Measurements from ENCODE around the gene CYP3A5. TPM values are rescaled to one million over a fixed set of nuclear protein-coding genes. Genes with fewer than 3 reads are reported as not detected.
A peak's percentile ranks its signal among the peaks of the same experiment; 100 is the strongest.
"Not testable (repeated sequence)": the region's sequence is repeated elsewhere in the genome, so short reads cannot be mapped to it uniquely, and the experiment has no call there.

CYP3A5 gene
- total RNA-seq, result 1 to 10 TPM in 3 of 4 donors, under 1 TPM in 1; 0.47 to 5.3 (median 1.9) TPM

GRCh38 chr7:99679400-99680191, at the start of gene CYP3A5:
Gene CYP3A5, minus strand, starts transcription at chr7:99679996. Its CDS starts 100 bp downstream, at chr7:99679896.
- peak; percentile 62 for ATAC-seq
- H3K4me1 ChIP-seq, result peaks cover 0 to 4% (median 0%) of the 10 kb centered on the region in 3 donors
- peak within 1 kb of the TSS in 1 of 4 donors; percentile 48 for H3K27ac ChIP-seq
- WGBS, 2 donors (ENCODE audit: low coverage in 1 of 2), result 47 to 52% methylated on average over 7 to 9 of the region's 10 CpGs
- H3K4me3 ChIP-seq, result peak within 1 kb of the TSS in 1 of 2 donors; percentile 10
- H3K36me3 ChIP-seq, result no peaks in the 10 kb centered on the region
- peaks cover 0 to 7% (median 0%) of the 10 kb centered on the region in 3 donors for H3K9me3 ChIP-seq
- TF ChIP-seq, protein P1, sequence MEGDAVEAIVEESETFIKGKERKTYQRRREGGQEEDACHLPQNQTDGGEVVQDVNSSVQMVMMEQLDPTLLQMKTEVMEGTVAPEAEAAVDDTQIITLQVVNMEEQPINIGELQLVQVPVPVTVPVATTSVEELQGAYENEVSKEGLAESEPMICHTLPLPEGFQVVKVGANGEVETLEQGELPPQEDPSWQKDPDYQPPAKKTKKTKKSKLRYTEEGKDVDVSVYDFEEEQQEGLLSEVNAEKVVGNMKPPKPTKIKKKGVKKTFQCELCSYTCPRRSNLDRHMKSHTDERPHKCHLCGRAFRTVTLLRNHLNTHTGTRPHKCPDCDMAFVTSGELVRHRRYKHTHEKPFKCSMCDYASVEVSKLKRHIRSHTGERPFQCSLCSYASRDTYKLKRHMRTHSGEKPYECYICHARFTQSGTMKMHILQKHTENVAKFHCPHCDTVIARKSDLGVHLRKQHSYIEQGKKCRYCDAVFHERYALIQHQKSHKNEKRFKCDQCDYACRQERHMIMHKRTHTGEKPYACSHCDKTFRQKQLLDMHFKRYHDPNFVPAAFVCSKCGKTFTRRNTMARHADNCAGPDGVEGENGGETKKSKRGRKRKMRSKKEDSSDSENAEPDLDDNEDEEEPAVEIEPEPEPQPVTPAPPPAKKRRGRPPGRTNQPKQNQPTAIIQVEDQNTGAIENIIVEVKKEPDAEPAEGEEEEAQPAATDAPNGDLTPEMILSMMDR (IDR thresholded peaks at IDR 0.05), result no peak
- TF ChIP-seq EP300 (IDR thresholded peaks at IDR 0.05) (no peak), POLR2A (IDR thresholded peaks at IDR 0.05) (no peak), POLR2AphosphoS5 (IDR thresholded peaks at IDR 0.05) (no peak)
- H3K27me3 ChIP-seq, result no peaks in the 10 kb centered on the region

DNA sequence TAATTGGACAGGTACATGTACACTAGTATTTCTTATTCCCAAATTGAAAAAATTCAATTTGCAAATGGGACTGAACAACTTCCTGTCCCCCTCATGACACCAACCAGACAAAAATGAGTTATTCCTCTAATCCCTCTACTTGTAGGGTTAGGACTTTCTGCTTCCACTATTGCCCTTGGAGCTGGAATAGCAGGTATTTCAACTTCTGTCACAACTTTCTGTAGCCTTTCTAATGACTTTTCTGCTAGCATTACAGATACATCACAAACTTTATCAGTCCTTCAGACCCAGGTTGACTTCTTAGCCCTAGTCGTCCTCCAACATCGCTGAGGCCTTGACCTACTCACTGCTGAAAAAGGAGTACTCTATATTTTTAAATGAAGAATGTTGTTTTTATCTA, 48.8 kb upstream of the CYP3A5 start:
- Histone ChIP-seq H3K4me1 (no peaks in the 10 kb centered on the region), H3K36me3 (no peaks in the 10 kb centered on the region), H3K4me3 (no peak overlapping the region), H3K9me3 (no peaks in the 10 kb centered on the region), H3K27me3 (no peaks in the 10 kb centered on the region), H3K27ac (no peak overlapping the region)
- ATAC-seq, result no peak
- WGBS, 2 donors (ENCODE audit: low coverage in 1 of 2), result 89 to 100% methylated on average over 2 of the region's 2 CpGs
- TF ChIP-seq EP300 (IDR thresholded peaks at IDR 0.05), result no peak
- no peak for TF ChIP-seq POLR2A (IDR thresholded peaks at IDR 0.05)
- TF ChIP-seq, protein P1 (IDR thresholded peaks at IDR 0.05), result no peak
- TF ChIP-seq POLR2AphosphoS5 (IDR thresholded peaks at IDR 0.05), result no peak

DNA sequence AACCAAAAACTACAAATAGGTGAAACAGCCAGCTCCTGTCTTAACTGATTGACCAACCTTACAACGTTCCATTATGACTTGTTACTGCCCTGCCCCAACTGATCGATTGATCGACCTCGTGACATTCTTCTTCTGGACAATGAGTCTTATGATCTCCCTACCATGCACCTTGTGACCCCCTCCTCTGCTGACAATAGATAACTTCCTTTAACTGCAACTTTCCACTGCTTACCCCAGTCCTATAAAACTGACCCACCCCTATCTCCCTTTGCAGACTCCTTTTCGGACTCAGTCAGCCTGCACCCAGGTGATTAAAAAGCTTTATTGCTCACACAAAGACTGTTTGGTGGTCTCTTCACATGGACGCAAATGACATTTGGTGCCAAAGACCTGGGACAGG, 43.4 kb upstream of the CYP3A5 start:
- 88 to 96% methylated on average over 5 to 6 of the region's 6 CpGs for WGBS, 2 donors (ENCODE audit: low coverage in 1 of 2)
- ATAC-seq, H3K27ac ChIP-seq, H3K4me1 ChIP-seq, H3K4me3 ChIP-seq, H3K9me3 ChIP-seq, H3K27me3 ChIP-seq, H3K36me3 ChIP-seq: not testable (repeated sequence)

GRCh38 chr7:99720800-99721595, 41.2 kb upstream of the CYP3A5 start:
- WGBS, 2 donors (ENCODE audit: low coverage in 1 of 2), result 22 to 35% methylated on average over 4 to 5 of the region's 5 CpGs
- Histone ChIP-seq H3K4me1 (no peaks in the 10 kb centered on the region), H3K27me3 (no peaks in the 10 kb centered on the region), H3K4me3 (no peak overlapping the region), H3K36me3 (peaks cover 0 to under 1% of the 10 kb centered on the region in 2 donors), H3K27ac (no peak overlapping the region), H3K9me3 (no peaks in the 10 kb centered on the region)
- TF ChIP-seq EP300 (IDR thresholded peaks at IDR 0.05) (no peak), POLR2AphosphoS5 (IDR thresholded peaks at IDR 0.05) (no peak), POLR2A (IDR thresholded peaks at IDR 0.05) (no peak)
- TF ChIP-seq, protein P1 (IDR thresholded peaks at IDR 0.05), result no peak
- no peak for ATAC-seq

DNA sequence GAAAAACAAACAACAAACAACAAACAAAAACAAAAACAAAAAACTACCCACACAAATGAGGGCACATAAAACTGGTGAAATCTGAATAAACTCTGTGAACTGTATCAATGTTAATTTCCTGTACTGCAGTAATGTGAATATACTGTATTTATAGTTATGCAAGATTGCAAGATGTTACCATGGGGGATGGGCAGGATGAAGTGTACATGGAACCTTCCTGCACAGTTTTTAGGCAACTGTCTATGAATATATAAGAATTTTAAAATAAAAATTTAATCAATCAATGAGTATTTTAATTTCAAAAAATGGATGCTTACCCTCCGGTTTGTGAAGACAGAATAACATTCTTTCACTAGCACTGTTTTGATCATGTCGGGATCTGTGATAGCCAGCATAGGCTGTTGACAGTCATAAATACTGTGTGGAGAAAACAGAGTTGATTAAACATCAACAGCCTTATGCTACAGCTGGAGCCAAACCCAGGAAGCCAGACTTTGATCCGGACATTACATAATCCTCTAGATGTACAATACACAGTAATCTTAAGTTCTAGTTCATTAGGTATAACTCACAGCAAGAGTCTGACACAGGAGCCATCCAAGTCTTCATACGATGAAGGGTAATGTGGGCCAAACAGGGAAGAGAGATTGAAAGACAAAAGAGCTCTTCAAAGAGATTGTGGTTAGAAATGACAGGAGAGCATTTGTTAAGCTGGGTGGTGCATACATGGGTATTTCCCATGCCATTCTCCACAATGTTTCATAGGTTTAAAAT, 40.4 kb upstream of the CYP3A5 start:
- no peaks in the 10 kb centered on the region for H3K4me1 ChIP-seq
- no peak for TF ChIP-seq POLR2AphosphoS5 (IDR thresholded peaks at IDR 0.05)
- no peak overlapping the region for H3K27ac ChIP-seq
- 31 to 57% methylated on average over 4 of the region's 4 CpGs for WGBS, 2 donors (ENCODE audit: low coverage in 1 of 2)
- no peaks in the 10 kb centered on the region for H3K9me3 ChIP-seq
- no peak overlapping the region for H3K4me3 ChIP-seq
- no peak for ATAC-seq
- H3K27me3 ChIP-seq, result no peaks in the 10 kb centered on the region
- peaks cover 0 to 7% of the 10 kb centered on the region in 2 donors for H3K36me3 ChIP-seq
